Astrocyte of the spinal cord (primary cell): ENCODE data around the gene SLC8A1.

Experiments
- DNase-seq: peaks from one replicate; pipeline ENCODE4 v3.0.0; 2011; ENCODE audit warnings: low read depth, low spot score
- H3K4me3 ChIP-seq: 2 replicates; pipeline ENCODE4 v1.5.1; 2011; ENCODE audit warnings: low read depth, mild to moderate bottlenecking, low read length, moderate library complexity
- in situ Hi-C: cut with HindIII; loops from 2 replicates; pipeline ENCODE4 v1.10.0; 2017; ENCODE audit warnings: low sequenced_read_pairs
- TF ChIP-seq, protein P1 (sequence below): IDR thresholded peaks from 2 replicates; pipeline ENCODE4 v1.5.1; 2012; ENCODE audit warnings: low read depth, mild to moderate bottlenecking, low read length, inconsistent platforms

Gene SLC8A1

DNA sequence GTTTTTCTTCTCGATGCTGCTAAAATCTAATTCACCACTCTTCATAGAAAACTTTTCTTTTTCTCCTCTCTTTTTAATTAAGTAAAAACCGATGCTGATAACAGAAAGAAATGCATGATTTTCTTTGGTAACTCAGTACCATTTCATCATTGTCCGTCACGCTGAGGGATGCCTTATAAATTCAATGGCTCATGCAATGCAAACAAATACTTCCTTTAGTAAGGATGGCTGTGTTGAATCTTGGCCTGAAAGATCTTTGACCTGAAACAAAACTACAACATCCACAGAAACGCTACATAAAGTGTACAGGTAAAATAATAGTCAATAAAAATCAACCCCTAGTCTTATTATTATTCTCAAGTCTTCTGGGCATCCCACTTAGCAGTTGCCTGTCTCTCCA is 261.4 kb downstream of the SLC8A1 start:
- no peak for DNase-seq
- in situ Hi-C loops = no loop called here
- H3K4me3 ChIP-seq = no peak overlapping the region
- TF ChIP-seq, protein P1, sequence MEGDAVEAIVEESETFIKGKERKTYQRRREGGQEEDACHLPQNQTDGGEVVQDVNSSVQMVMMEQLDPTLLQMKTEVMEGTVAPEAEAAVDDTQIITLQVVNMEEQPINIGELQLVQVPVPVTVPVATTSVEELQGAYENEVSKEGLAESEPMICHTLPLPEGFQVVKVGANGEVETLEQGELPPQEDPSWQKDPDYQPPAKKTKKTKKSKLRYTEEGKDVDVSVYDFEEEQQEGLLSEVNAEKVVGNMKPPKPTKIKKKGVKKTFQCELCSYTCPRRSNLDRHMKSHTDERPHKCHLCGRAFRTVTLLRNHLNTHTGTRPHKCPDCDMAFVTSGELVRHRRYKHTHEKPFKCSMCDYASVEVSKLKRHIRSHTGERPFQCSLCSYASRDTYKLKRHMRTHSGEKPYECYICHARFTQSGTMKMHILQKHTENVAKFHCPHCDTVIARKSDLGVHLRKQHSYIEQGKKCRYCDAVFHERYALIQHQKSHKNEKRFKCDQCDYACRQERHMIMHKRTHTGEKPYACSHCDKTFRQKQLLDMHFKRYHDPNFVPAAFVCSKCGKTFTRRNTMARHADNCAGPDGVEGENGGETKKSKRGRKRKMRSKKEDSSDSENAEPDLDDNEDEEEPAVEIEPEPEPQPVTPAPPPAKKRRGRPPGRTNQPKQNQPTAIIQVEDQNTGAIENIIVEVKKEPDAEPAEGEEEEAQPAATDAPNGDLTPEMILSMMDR = no peak

DNA sequence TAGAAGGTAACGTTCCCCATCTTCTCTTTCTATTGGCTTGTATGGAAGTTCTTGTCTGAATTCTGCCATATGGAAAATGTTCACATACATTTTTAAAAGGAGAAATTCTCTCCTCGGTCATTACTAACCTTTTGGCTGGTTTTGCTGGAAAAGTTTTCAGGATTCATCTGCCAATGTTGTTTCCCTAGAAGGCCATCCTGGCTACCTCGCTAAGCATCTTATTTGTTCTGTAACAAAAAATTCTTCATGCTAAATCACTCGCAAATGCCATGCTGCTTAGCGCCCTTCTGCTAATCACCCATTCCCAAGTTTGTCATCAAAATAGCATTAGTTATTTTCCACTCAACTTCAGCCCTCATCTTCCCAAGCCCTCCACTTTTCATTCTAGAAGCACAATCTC is 262.0 kb downstream of the SLC8A1 start:
- in situ Hi-C loops = no loop called here
- TF ChIP-seq, protein P1 = no peak
- no peak overlapping the region for H3K4me3 ChIP-seq
- no peak for DNase-seq

DNA sequence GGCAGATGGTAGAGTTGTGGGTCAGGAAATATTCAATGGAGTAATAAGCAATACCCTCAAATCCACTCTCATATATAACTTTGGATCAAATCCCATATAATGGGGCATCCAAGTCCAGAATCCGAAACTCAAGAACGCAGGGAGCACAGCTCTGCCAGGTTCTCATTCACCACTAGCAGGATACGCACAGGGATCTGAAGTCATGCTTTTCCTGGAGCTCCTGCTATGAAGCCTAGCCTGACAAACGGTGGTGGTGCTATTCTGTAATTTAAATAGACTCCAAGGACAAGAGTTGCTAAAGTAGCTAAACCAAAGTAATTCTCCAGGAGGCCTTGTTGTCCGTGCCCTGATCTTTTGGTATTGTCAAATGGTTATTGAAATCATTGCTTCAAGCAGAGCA is 264.8 kb downstream of the SLC8A1 start:
- TF ChIP-seq, protein P1 = no peak
- H3K4me3 ChIP-seq = no peak overlapping the region
- DNase-seq = no peak
- in situ Hi-C loops = no loop called here

DNA sequence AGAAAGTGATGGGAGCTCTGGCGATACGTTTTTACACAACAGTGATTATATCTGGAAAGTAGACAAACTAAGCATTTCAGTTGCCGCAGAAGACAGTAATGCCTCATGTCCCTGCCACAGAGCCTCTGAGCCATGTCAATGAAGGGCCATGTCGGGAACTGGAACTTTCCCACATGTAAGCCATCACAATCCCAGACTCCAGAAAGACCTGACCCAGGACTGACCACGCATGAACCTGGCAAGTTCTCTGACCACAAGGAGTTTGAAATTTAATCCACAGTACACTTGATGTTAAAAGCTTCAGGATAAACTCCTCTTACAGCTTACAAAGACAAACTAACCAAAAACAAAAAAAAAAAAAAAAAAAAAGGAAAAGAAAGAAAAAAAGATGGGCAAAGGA is 267.3 kb downstream of the SLC8A1 start:
- in situ Hi-C loops = no loop called here
- TF ChIP-seq, protein P1 = no peak
- H3K4me3 ChIP-seq = no peak overlapping the region
- no peak for DNase-seq

DNA sequence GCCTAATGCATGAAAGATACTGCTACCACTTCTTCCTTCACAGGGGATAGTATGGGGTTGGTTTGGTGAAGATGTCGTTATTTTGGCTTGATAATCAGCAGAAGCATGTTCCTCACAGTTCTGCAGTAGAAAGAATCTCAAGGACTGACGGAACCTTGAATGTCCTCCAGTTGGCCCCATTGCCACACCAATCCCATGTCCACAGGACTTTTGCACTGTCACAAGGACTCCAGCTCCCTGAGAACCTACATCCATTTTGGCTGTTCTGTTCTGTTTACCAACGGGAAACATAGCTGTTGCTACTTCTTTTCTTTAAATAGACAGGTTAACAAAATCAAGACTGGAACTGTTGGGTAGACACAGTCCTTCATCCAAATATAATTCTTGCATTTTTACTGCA is 270.0 kb downstream of the SLC8A1 start:
- TF ChIP-seq, protein P1 = no peak
- in situ Hi-C loops = no loop called here
- DNase-seq = no peak
- H3K4me3 ChIP-seq = no peak overlapping the region

DNA sequence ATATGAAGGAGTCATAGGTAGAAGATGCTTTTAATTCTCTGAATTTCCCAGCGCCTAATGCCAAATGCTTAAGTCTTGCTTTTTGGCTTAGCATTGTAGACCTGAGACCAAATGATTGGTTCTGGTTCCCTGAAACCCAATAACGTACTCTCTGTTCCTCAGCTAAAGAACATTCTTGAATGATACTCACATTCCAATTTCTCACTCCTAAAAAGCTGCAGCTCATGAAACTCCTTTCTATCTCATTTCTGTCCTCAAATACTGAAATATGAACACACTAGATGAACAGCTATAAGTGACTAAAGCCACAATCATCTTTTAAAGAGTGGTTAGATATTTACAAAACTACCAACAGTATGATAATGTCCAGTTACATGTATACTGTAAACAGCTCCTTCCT is 272.1 kb downstream of the SLC8A1 start:
- in situ Hi-C loops = no loop called here

DNA sequence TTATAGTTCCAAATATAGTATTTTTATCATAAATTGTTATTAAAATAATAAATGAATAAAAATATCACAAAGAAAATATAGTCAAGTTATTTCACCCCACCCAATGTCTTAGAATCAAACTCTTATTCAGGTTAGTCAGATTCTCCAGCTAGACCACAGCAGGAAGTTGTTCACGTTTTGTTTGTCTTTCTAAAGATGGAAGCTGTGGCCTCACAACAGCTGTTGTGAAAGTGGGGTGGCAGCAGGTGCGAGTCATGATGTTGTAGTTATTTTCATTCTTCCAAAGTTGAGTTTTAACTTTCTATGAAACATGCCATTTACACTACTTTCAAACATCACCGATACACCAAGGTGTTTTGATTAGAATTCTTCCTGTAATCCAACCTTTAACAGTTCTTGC is 272.9 kb downstream of the SLC8A1 start:
- in situ Hi-C loops = no loop called here
- H3K4me3 ChIP-seq = no peak overlapping the region
- TF ChIP-seq, protein P1 = no peak
- DNase-seq = no peak

More for the DNA sequence above, 272.1 kb downstream of the SLC8A1 start:
- no peak for DNase-seq
- TF ChIP-seq, protein P1 = no peak
- no peak overlapping the region for H3K4me3 ChIP-seq
